Gastrocnemius medialis (tissue), 4 donors: Measurements from ENCODE around the gene SLC13A5. TPM values are rescaled to one million over a fixed set of nuclear protein-coding genes. Genes with fewer than 3 reads are reported as not detected.

Experiments used
- ATAC-seq, 2 donors: fragments of 150-250 bp; one replicate each; pipeline ENCODE4 v1.9.1; 2016
- DNase-seq, 2 donors: peaks; one replicate each; pipeline ENCODE4 v3.0.0-alpha.2; 2019
- H3K27ac ChIP-seq, 4 donors: fragments of 200-600 bp; sonication (generic); 1 replicate in 1 of 4; 2 replicates in 3 of 4; pipeline ENCODE4 v1.5.1; 2016 to 2018; ENCODE audit warnings: mild to moderate bottlenecking in 2 of 4, moderate library complexity in 1 of 4
- H3K27me3 ChIP-seq, 3 donors: fragments of 200-600 bp; sonication (generic) in 2 of 3; 1 replicate in 1 of 3; 2 replicates in 2 of 3; pipeline versions ENCODE4 v1.5.1 to v1.6.0; 2016 to 2019; ENCODE audit warnings: mild to moderate bottlenecking in 1 of 3, moderate library complexity in 1 of 3
- H3K36me3 ChIP-seq, 2 donors: fragments of 200-600 bp; sonication (generic) in 1 of 2; one replicate each; pipeline ENCODE4 v1.5.1; 2017 to 2018
- H3K4me1 ChIP-seq, 2 donors: fragments of 200-600 bp; sonication (generic) in 1 of 2; one replicate each; pipeline ENCODE4 v1.5.1; 2016 to 2017; ENCODE audit warnings: mild to moderate bottlenecking in 2 of 2
- H3K4me3 ChIP-seq, 4 donors: fragments of 200-600 bp; sonication (generic) in 3 of 4; 1 replicate in 1 of 4; 2 replicates in 3 of 4; pipeline ENCODE4 v1.5.1; 2016 to 2019; ENCODE audit warnings: mild to moderate bottlenecking in 2 of 4
- H3K9me3 ChIP-seq, 3 donors: fragments of 200-600 bp; sonication (generic) in 2 of 3; 1 replicate in 1 of 3; 2 replicates in 2 of 3; pipeline ENCODE4 v1.5.1; 2016 to 2019
- CTCF ChIP-seq, 5 experiments: fragments of 450-650 bp in 3 of 5; fragments of 200-600 bp in 2 of 5; sonication (generic) in 2 of 5; IDR thresholded peaks in 4 of 5; conservative IDR thresholded peaks in 1 of 5; 1 replicate in 4 of 5; 2 replicates in 1 of 5; pipeline ENCODE4 v1.5.1; 2016 to 2019; ENCODE audit warnings: antibody characterized with exemption in 5 of 5, mild to moderate bottlenecking in 3 of 5, moderate library complexity in 3 of 5
- POLR2A ChIP-seq, 2 donors: fragments of 450-650 bp; IDR thresholded peaks; one replicate each; pipeline ENCODE4 v1.6.1; 2017; ENCODE audit warnings: antibody characterized with exemption in 2 of 2, mild to moderate bottlenecking in 2 of 2, moderate library complexity in 2 of 2
- in situ Hi-C, 4 donors: fragments of 200-750 bp; cut with MboI; loops; one replicate each; pipeline versions ENCODE4 v1.15.0 to v1.8.0; 2017; ENCODE audit warnings: low sequenced_read_pairs in 4 of 4
- intact Hi-C: fragments of 100-400 bp; cut with DNase I; formaldehyde crosslinking; loops from one replicate; pipeline ENCODE4 v1.15.1; 2023; ENCODE audit warnings: low total_unique reads
- microRNA-seq, 2 donors: library from miRNA; unstranded; fragments of <30 nt; microRNA quantifications; one replicate each; pipeline ENCODE4, GENCODE V29; 2016; ENCODE audit warnings: borderline replicate concordance in 2 of 2
- total RNA-seq, 4 donors: library from RNA; depleted of rRNA; stranded (reverse); fragments of >200 nt; gene quantifications; one replicate each; pipeline versions ENCODE4 v1.1.0 to v1.2.3, GENCODE V29; 2016

Gene SLC13A5
- total RNA-seq, 4 donors from 2014 or later, result 0.10 to 0.64 (median 0.39) TPM; not detected in 1

GRCh38 chr17:6636616-6637457 is 76.3 kb downstream of the SLC13A5 start:
- Histone ChIP-seq H3K4me1 (peaks cover 10 to 20% of the 10 kb centered on the region in 2 donors), H3K9me3 (no peaks in the 10 kb centered on the region), H3K27me3 (no peaks in the 10 kb centered on the region), H3K36me3 (peaks cover 0 to 25% of the 10 kb centered on the region in 2 donors), H3K4me3 (no peak overlapping the region), H3K27ac (no peak overlapping the region)
- TF ChIP-seq CTCF (IDR thresholded peaks at IDR 0.05 in 4 of 5, conservative IDR thresholded peaks at IDR 0.05 in 1 of 5) (no peak), POLR2A (IDR thresholded peaks at IDR 0.05) (no peak)
- DNase-seq (no peak), ATAC-seq (no peak)
- in situ Hi-C loops (loop anchor here in 1 of 4 donors (25.0 kb wide), 1 partner anchor 375 kb away; the partner anchor contains the start of genes BCL6B and RNASEK), intact Hi-C loops (no loop called here)

GRCh38 chr17:6636105-6636504 is 77.1 kb downstream of the SLC13A5 start:
- Histone ChIP-seq H3K9me3 (no peaks in the 10 kb centered on the region), H3K27me3 (no peaks in the 10 kb centered on the region), H3K27ac (no peak overlapping the region), H3K4me1 (peaks cover 6 to 14% of the 10 kb centered on the region in 2 donors), H3K4me3 (no peak overlapping the region), H3K36me3 (peaks cover 0 to 26% of the 10 kb centered on the region in 2 donors)
- ATAC-seq, result no peak
- intact Hi-C loops (no loop called here), in situ Hi-C loops (loop anchor here in 1 of 4 donors (25.0 kb wide), 1 partner anchor 376 kb away; the partner anchor contains the start of genes BCL6B and RNASEK)
- no peak for DNase-seq
- no peak for TF ChIP-seq CTCF (IDR thresholded peaks at IDR 0.05 in 4 of 5, conservative IDR thresholded peaks at IDR 0.05 in 1 of 5)
- no peak for TF ChIP-seq POLR2A (IDR thresholded peaks at IDR 0.05)

Small RNA genes within 50 kb of the gene (microRNA-seq; reads per million reads assigned to microRNA genes)
- gene MIR4520-1 (0 reads per million in 2 donors), gene MIR4520-2 (0 reads per million in 2 donors)

Other genes with a start within 250 kb of the SLC13A5 start
- gene PITPNM3, start 156.8 kb downstream of the SLC13A5 start, total RNA-seq, result under 1 TPM; 0.13 to 0.87 (median 0.41) TPM
- gene KIAA0753, start 72.7 kb downstream of the SLC13A5 start, total RNA-seq, result 1 to 10 TPM; 3.0 to 6.3 (median 3.6) TPM
- gene TXNDC17, start 72.3 kb downstream of the SLC13A5 start, total RNA-seq, result 100 to 1,000 TPM in 2 of 4 donors, 10 to 100 TPM in 2; 85.5 to 183 (median 106) TPM
- gene MED31, start 61.8 kb downstream of the SLC13A5 start, total RNA-seq, result 1 to 10 TPM; 3.8 to 8.6 (median 7.2) TPM
- gene C17orf100, start 61.6 kb downstream of the SLC13A5 start, total RNA-seq, result under 1 TPM in 1 of 4 donors, not detected in 3; 0.27 TPM
- gene XAF1, start 42.7 kb upstream of the SLC13A5 start, total RNA-seq, result 10 to 100 TPM in 2 of 4 donors, 1 to 10 TPM in 2; 6.1 to 15.7 (median 9.8) TPM
- not detected for gene FBXO39, start 62.8 kb upstream of the SLC13A5 start, total RNA-seq
- not detected for gene TEKT1, start 118.4 kb upstream of the SLC13A5 start, total RNA-seq